NCI-H82 treated with DMSO at 0.1 percent for 48 hours (cell line): ENCODE measurements around the gene BRF1.

Source experiments
- DNase-seq: peaks from one replicate; lab custom pipeline; 2025; ENCODE audit not compliant: unreplicated experiment; lab: John Stamatoyannopoulos, UW

BRF1 gene

GRCh38 chr14:105244334-105244733 is 56.5 kb downstream of the BRF1 start:
- DNase-seq: no peak

DNA sequence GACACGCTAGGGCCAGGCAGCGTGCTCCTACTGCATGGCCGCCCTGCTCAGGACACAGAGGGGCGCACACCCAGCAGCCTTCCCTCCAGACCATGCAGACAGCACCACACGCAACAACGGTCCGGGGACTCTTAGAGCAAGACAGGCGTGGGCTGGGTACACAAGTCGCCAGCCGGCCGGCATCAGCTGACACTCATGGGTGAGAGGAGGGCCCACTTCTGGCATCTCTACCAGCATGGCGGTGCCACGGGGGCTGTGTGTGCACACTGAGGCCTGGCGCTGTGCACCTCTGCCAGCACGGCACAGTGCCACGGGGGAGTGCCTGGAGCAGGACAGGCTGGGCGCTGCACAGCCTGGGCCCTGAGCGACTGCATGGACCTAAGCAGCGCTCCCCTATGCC is 59.2 kb downstream of the BRF1 start:
- no peak for DNase-seq

- no peak for DNase-seq
Measured at GRCh38 chr14:105240811-105241576, 59.8 kb downstream of the BRF1 start.

DNA sequence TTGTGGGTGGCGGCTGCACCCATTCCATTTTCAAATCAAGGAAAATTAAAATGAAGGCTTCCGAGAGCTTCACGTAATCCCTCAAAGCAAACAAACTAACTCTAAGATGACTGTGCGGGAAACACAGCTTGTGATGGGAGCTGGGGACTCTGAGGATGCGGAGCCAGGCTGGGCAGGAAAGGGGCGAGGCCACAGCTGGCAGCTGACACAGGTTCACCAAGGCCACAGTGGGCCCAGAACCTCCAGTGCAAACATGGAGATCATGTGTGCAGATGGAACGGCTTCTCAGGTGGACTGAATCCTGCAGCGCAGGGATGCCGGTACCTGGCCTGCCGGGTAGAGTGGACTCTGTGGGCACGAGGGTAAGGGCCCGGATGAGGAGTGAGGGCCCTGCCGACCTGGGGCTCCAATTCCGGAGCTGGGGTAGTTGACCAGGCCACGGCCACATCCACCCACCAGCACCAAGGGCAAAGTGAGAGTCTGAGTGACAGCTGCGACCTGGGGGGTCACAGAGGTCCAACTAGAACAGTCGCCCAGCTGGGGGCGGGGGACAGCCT is 71.6 kb downstream of the BRF1 start:
- DNase-seq: no peak

GRCh38 chr14:105228562-105228961 is 72.2 kb downstream of the BRF1 start:
- no peak for DNase-seq

DNA sequence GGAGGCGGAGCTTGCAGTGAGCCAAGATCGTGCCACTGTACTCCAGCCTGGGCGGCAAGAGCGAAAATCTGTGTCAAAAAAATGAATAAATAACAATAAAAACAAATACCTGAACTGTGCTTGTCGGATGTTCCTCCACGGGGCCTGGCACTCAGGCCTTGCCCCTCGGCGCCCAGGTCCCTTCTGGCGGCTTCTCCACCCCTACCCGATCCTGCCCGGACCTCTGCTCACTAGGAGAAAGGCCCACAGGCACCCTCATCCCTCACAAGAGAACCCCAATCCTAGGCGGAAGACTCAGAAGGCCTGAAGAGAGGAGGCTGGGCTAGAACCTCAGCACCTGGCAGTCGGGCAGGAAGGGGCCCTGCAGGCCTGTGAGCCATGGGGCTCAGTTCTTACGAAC is 73.5 kb downstream of the BRF1 start:
- no peak for DNase-seq

- no peak for DNase-seq
Measured at GRCh38 chr14:105226198-105226597, 74.6 kb downstream of the BRF1 start.

GRCh38 chr14:105224845-105225570 is 75.8 kb downstream of the BRF1 start:
- DNase-seq: no peak

DNA sequence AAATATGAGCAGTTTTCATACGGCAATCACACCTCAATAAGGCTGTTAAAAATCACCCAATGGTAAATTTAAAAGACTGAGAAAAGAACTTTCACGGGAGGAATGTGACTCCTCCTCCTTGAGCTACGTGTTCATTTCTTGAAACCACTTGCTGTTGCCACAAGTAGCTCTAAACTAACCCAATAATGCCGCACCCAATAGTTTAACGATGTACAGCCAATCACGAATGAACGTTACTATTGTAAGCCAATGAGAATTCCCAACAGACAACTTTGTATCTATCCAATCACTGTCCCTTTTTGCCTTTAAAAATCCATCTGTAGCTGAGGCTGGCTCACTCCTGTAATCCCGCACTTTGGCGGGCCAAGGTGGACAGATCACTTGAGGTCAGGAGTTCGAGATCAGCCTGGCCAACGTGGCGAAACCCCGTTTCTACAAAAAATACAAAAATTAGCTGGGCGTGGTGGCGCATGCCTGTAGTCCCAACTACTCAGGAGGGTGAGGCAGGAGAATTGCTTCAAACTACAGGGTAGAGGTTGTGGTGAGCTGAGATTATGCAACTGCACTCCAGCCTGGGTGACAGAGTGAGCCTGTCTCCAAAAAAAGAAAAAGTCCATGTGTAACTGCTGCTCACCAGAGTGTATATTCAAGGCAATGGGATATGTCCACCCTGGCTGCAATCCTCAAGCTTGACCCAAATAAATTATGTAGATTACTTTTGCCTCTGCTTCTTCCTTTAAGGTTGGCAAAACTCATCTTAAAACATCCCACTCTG is 76.8 kb downstream of the BRF1 start:
- no peak for DNase-seq

GRCh38 chr14:105223260-105223659 is 77.5 kb downstream of the BRF1 start:
- no peak for DNase-seq

DNA sequence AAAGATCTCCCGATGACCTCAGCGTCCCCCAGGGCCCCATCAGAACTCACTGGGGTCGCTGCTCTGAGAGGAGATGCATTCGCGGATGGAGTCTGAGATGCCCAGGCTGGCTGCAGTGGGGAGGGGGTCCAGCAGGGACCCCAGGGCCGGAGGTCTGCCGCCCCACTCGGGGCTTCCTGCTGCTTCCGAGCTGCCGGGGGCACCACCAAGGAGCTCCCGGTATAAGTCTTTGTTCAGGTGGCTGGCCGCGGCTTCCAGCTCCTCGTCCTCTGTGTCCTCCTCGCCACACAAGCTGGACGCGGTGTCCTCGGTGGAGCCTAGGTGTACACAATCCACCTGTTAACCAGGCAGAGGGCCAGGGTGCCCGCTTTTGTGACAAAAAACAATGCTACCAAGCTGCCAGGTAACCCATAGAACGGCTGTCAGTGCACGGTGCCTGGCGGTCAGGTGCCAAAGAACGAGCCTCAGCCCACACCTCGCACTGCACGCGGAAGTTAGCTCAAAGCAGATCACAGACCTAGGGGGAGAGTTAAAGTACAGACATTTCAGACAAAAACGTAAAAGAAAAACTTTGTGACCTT is 79.1 kb downstream of the BRF1 start:
- DNase-seq: no peak

DNA sequence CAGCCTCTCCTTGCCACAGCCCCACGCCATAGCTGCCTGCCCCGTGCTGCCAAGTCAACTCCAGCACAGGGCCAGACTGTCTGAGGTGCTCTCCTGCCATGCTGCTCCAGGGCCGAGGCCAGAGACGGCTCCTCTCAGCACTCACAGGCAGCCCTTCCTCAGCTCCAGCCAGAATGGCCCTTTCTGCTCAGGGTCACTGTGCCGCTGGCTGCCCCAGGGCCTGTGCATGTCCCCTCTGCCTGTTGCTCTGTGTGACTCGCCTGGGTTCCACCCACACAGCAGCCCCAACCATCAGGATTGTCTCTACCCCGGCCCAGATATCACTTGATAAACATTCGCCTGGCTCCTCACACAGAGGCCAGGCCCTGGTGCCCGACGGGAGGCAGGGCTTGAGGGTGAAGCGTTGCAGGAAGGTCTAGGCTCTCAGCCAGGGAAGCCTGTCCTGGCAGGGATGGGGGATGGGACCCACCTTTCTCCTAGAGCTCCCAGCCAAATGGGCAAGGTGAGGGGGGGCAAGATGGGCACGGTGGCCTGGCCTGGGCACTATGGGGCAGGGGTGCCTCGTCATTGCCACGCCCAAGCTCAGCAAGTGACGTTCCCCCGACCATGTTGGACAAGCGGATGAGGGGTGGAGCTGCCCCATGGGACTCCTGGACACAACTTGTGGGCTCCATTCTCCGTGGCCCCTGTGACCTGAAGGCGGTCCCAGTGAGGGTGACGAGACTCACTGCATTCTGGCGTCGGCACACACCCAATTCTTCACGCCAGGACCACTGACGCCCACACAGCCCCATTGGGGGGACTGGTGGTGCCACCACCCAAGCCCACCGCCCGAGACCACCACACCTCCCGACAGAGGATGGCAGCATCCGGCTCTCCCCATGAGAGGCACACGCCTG is 79.9 kb downstream of the BRF1 start:
- DNase-seq: no peak

- no peak for DNase-seq
Measured at GRCh38 chr14:105219753-105220152, 81.0 kb downstream of the BRF1 start.

- no peak for DNase-seq
Measured at GRCh38 chr14:105219043-105219612, 81.7 kb downstream of the BRF1 start.

DNA sequence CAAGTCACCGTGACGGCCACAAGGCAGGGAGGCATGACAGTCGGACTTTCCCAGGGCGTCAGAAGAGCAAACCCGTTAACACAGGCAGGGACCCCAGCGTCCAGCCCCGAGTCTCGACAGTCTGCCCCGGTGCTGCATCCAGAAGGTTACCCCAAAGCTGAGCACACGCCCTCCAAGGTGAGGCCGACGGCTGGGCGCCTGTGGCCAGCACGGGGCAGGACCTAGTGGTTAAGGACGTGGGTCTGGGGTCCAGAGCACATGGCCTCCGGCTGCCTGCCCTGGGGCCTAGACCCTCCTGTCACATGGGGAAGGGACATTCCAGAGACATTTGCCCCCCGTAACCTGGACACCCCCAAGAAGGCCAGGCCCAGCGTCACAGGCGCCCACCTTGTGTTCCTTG is 82.2 kb downstream of the BRF1 start:
- DNase-seq: no peak

DNA sequence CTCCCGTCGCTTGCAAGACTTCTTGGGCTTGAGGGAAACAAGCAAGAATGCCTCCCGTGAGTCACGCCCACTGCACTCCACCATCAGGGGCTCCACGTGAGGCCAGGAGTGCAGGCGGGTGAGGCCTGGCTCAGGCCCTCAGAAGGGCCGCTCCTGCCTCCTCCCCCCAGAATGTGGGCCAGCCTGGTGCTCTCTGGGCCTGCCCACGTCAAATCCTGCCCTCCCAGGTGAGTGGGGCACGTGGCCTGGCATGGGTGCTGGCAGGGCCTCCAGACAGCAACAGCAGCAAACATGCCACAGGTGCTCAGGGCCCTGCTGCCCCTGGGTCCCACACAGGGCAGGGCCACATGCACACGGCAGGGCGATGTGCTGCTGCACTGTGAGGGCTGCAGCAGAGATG is 83.0 kb downstream of the BRF1 start:
- no peak for DNase-seq

DNA sequence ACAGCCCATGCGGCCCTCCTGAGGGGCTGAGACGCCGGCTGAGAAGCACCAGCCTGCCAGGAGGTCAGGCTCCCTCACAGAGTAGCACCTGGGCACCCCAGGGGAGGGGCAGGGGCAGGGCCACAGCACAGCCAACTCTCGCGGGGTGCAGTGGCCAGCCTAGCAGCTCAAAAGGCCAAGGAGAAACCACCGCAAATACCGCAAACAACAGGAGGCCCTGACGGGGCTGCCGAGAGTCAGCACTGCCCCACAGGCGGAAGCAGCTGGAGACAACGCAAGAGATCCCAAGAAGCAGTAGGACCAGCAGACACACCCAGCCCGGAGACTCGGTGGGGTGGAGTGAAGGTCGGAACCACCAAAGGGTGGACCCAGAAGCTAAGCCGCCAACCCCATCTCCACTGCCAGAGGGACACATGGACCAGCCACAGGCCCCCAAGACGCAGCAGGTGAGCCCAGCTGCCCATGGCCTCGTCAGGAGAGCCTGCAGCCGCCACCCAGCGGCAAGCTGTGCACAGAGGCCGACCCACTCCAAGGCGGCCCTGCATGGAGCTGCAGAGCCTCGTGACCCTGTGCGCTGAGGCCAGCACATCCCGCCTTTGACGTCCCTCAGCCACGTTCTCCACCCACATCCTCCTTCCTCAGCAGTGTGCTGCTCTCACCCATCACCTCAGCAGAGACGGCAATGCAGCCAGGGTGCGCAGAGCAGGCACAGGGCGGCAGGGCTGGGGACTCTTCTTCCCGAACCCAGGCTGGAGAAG is 84.1 kb downstream of the BRF1 start:
- DNase-seq: no peak

DNA sequence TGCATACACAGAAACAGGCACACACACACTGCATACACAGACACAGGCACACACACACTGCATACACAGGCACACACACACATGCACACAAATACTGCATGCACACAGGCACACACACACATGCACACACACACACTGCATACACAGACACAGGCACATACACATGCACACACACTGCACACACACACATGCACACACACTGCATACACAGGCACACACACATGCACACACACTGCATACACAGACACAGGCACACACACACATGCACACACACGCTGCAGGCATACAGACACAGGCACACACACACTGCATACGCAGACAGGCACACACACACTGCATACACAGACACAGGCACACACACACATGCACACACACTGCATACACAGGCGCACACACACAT is 85.2 kb downstream of the BRF1 start:
- no peak for DNase-seq

- DNase-seq: no peak
Measured at GRCh38 chr14:105214324-105214915, 86.4 kb downstream of the BRF1 start.
